Tibial nerve (tissue), 4 donors: ENCODE results near the gene TMEM135.

Experiments used
- EP300 ChIP-seq, 2 donors: sonication (generic); formaldehyde crosslinking; IDR thresholded peaks; one replicate each; pipeline ENCODE4 v1.6.1; 2017; ENCODE audit warnings: antibody characterized with exemption in 2 of 2, mild to moderate bottlenecking in 1 of 2
- POLR2A ChIP-seq, 2 donors: fragments of 450-650 bp; IDR thresholded peaks; one replicate each; pipeline ENCODE4 v1.6.1; 2017; ENCODE audit warnings: antibody characterized with exemption in 2 of 2, mild to moderate bottlenecking in 2 of 2, moderate library complexity in 2 of 2
- TF ChIP-seq, protein P1 (sequence below), 5 experiments: fragments of 200-600 bp in 3 of 5; fragments of 450-650 bp in 2 of 5; sonication (generic) in 3 of 5; IDR thresholded peaks; one replicate each; pipeline ENCODE4 v1.5.1; 2016 to 2019; ENCODE audit warnings: antibody characterized with exemption in 5 of 5, mild to moderate bottlenecking in 3 of 5, moderate library complexity in 2 of 5

DNA sequence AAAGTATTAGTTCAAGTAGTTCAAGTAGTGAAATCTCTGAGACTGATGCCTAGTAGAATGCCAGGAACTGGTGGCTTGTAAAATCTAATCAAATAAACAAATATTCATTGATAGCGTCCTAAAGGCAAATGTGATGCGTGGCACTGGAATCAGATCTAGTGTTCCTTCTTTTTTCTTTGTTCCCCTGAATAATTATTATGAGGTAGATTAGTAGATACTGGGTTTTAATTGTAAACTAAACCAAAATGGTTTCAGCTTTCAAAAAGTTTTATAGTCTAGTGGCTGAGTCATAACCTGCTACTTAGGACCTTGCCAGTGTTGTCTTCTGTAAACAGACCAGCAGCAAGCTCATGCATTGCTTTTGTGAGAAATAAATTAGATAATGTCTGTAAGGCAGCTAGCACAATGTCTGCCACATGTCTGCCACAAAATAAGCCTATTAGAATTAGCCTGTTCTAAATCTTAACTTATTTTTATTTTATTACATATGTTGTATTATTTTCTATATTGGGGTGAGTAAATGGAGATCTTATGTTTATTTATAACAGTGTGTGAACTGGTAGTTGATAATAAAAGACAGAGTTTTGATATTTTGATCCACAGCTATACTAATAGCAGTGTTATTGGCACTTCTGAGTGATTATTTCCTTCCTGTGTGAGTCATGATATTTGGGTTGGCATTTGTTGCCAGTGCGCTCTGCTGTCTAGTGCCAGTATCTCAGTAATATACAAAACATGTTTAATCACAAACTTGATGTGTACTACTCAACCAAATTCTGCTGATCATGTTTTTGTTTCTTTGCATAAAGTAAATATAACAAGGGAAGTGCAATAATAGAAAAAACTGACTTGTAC is 135.7 kb downstream of the TMEM135 start:
- TF ChIP-seq, protein P1, sequence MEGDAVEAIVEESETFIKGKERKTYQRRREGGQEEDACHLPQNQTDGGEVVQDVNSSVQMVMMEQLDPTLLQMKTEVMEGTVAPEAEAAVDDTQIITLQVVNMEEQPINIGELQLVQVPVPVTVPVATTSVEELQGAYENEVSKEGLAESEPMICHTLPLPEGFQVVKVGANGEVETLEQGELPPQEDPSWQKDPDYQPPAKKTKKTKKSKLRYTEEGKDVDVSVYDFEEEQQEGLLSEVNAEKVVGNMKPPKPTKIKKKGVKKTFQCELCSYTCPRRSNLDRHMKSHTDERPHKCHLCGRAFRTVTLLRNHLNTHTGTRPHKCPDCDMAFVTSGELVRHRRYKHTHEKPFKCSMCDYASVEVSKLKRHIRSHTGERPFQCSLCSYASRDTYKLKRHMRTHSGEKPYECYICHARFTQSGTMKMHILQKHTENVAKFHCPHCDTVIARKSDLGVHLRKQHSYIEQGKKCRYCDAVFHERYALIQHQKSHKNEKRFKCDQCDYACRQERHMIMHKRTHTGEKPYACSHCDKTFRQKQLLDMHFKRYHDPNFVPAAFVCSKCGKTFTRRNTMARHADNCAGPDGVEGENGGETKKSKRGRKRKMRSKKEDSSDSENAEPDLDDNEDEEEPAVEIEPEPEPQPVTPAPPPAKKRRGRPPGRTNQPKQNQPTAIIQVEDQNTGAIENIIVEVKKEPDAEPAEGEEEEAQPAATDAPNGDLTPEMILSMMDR (IDR thresholded peaks at IDR 0.05): no peak
- TF ChIP-seq EP300 (IDR thresholded peaks at IDR 0.05): no peak
- no peak for TF ChIP-seq POLR2A (IDR thresholded peaks at IDR 0.05)
